Activated CD8-positive, alpha-beta memory T cell treated with anti-CD3 and anti-CD28 coated beads, Interleukin-2, amount 50 U/mL, for 24 hours (primary cell): Measurements from ENCODE around the gene PLCB2.

Experiments
- DNase-seq: peaks from one replicate; pipeline ENCODE4 v3.0.0-alpha.2; 2020; ENCODE audit errors: extremely low read depth

Gene PLCB2

GRCh38 chr15:40305281-40305680 is 2.5 kb downstream of the PLCB2 start:
- DNase-seq: no peak

GRCh38 chr15:40303576-40303975 is 4.2 kb downstream of the PLCB2 start:
- no peak for DNase-seq

- no peak for DNase-seq
Observed at GRCh38 chr15:40302981-40303380, 4.8 kb downstream of the PLCB2 start.

- DNase-seq: no peak
Observed at GRCh38 chr15:40302288-40302886, 5.3 kb downstream of the PLCB2 start.

GRCh38 chr15:40301467-40302179 is 6.1 kb downstream of the PLCB2 start:
- no peak for DNase-seq

GRCh38 chr15:40300771-40301170 is 7.0 kb downstream of the PLCB2 start:
- no peak for DNase-seq

GRCh38 chr15:40300367-40300766 is 7.4 kb downstream of the PLCB2 start:
- DNase-seq: no peak

GRCh38 chr15:40298216-40298935 is 9.4 kb downstream of the PLCB2 start:
- DNase-seq: no peak

GRCh38 chr15:40297356-40297755 is 10.4 kb downstream of the PLCB2 start:
- no peak for DNase-seq

- DNase-seq: no peak
Observed at GRCh38 chr15:40296561-40297230, 11.0 kb downstream of the PLCB2 start.

- DNase-seq: no peak
Observed at GRCh38 chr15:40295877-40296560, 11.7 kb downstream of the PLCB2 start.

- DNase-seq: no peak
Observed at GRCh38 chr15:40295297-40295696, 12.4 kb downstream of the PLCB2 start.

- DNase-seq: no peak
Observed at GRCh38 chr15:40293905-40294895, 13.5 kb downstream of the PLCB2 start.

- no peak for DNase-seq
Observed at GRCh38 chr15:40293006-40293405, 14.7 kb downstream of the PLCB2 start.

- DNase-seq: no peak
Observed at GRCh38 chr15:40292246-40292645, 15.5 kb downstream of the PLCB2 start.

- no peak for DNase-seq
Observed at GRCh38 chr15:40290918-40291574, 16.7 kb downstream of the PLCB2 start.

- DNase-seq: no peak
Observed at GRCh38 chr15:40290545-40290917, 17.2 kb downstream of the PLCB2 start.

GRCh38 chr15:40289140-40289775 is 18.5 kb downstream of the PLCB2 start:
- DNase-seq: no peak

- no peak for DNase-seq
Observed at GRCh38 chr15:40287968-40288367, 19.8 kb downstream of the PLCB2 start.

GRCh38 chr15:40287505-40287904 is 20.2 kb downstream of the PLCB2 start:
- no peak for DNase-seq
